Right renal cortex interstitium (tissue), 3 donors: Measurements from ENCODE around the gene KRT86. TPM values are rescaled to one million over a fixed set of nuclear protein-coding genes. Genes with fewer than 3 reads are reported as not detected.

ENCODE experiments used
- DNase-seq, 3 donors: peaks; one replicate each; pipeline ENCODE4 v3.0.0-alpha.2; 2013; ENCODE audit warnings: low read depth in 3 of 3, low spot score in 2 of 3
- polyA plus RNA-seq, 3 donors: library from polyadenylated mRNA; unstranded; fragments of 120-200 nt; gene quantifications; one replicate each; pipeline ENCODE4 v1.2.1, GENCODE V29; 2013; ENCODE audit not compliant: insufficient read length in 3 of 3

KRT86 gene
- not detected for polyA plus RNA-seq

GRCh38 chr12:52274521-52275120 lies at the start of gene KRT86:
Gene KRT86 (plus strand): TSS chr12:52274645. CDS start chr12:52301917, 27,272 bp downstream.
- no peak for DNase-seq

DNA sequence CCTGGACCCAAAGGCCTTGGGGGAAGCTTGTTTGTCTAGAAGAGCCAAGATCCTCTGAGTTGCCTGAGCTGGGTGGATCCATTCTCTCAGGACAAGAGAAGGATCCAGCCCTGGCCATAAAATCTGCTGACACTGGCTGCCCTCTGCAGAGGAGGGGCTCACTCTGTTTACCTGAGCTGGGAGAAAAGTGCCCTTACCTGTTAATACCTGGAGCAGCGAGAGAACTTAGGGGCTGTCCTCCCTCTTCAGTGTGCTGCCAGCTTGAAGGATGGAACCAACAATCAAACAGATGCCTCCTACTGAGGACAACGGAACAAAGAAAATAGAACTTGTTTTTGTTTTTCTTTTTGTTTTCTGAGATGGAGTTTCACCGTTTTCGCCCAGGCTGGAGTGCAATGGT lies 48.7 kb upstream of the KRT86 start:
- no peak for DNase-seq

DNA sequence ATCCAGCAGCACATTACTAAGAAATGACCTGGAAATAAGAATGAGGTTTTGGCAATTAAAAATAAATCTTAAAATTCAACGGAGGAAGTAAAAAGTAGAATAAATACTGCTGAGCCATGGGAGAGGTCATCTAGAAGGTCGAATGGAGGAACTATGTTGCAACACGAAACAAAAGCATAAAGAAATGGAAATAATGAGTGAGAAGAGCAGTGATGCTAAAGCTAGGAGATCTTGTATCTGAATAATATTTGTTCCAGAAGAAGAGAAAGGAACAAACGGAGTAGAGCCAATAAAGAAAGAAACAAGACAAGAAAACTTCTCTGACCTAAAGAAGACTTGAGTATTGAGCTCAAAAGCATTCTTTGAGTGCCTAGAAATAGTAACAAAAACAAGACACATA lies 48.0 kb upstream of the KRT86 start:
- no peak for DNase-seq

GRCh38 chr12:52227606-52228166 lies 46.8 kb upstream of the KRT86 start:
- DNase-seq: no peak

GRCh38 chr12:52228366-52228765 lies 46.1 kb upstream of the KRT86 start:
- DNase-seq: no peak

GRCh38 chr12:52228931-52229330 lies 45.5 kb upstream of the KRT86 start:
- DNase-seq: no peak

GRCh38 chr12:52229836-52230343 lies 44.6 kb upstream of the KRT86 start:
- DNase-seq: no peak

DNA sequence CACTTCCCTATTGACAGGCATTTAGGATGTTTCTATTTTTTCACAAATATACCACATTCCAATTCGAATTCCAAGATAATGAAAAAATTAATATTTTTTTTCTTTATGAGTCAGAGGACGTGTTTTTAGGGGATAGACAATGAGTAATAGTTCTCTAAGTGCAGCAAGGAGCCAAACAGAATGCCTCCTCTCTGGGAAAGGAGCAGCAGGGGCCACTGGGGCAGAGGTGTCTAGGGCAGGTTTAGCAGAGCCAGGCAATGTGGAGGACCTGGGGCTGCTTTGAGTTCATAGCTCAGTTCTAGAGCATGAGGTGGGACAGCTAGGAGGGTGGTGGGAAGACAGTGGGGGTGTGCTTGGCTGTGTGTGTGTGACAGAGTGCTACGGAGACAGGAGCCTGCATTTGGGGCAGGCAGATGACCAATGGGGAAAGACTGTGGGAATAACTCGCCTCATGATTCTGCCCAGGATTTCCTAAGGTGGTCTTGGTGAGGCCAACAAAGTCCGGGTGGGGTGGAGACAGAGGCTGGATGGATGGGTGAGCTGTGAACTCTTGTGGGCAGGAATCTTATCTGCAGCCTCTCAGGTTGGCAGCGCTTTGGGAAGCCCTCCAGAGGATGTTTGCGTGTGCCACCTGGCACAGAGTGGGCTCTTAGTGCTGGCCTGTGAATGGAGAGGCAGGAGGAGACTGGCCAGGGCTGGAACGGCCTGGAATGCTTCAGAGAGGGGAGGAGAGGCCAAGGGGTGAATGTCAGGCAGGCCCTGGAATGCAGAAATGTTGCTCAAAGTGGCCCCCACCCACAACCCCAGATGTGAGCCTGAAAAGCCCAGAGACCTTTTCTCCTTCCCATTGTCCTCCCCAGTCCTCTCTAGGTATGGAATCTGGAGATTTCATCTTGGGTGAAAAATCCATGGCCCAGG lies 43.8 kb upstream of the KRT86 start:
- no peak for DNase-seq

GRCh38 chr12:52231305-52232202 lies 42.9 kb upstream of the KRT86 start:
- DNase-seq: no peak

DNA sequence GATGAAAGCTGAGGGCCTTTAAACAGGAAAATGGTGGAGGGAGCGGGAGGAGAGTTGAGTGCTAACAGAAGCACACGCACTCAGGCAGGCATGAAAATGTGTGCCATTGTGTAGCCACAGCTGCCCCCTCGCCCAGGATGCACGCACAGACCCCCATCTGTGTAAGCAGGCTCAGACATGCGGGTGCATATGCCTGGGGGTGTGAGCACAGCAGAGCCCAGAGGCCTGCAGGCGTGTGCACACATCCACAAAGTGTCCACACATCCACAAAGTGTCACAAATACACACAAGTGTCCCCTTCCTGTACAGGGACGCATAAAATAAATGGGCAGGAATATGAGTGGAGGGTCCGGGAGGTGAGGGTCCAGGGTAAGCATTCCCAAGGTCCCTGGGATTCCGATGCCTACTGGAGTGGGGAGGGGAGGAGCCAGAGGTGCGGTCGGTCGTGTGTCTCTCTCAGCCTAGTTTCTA lies 42.2 kb upstream of the KRT86 start:
- DNase-seq: no peak

GRCh38 chr12:52232674-52233461 lies 41.6 kb upstream of the KRT86 start, which contains the start of gene KRT7:
Gene KRT7 (plus strand): TSS chr12:52233243. CDS start chr12:52233297, 54 bp downstream.
- DNase-seq: no peak

- DNase-seq: no peak
Measured at GRCh38 chr12:52233462-52234207, 40.8 kb upstream of the KRT86 start.

- no peak for DNase-seq
Measured at GRCh38 chr12:52234223-52234810, 40.1 kb upstream of the KRT86 start.

DNA sequence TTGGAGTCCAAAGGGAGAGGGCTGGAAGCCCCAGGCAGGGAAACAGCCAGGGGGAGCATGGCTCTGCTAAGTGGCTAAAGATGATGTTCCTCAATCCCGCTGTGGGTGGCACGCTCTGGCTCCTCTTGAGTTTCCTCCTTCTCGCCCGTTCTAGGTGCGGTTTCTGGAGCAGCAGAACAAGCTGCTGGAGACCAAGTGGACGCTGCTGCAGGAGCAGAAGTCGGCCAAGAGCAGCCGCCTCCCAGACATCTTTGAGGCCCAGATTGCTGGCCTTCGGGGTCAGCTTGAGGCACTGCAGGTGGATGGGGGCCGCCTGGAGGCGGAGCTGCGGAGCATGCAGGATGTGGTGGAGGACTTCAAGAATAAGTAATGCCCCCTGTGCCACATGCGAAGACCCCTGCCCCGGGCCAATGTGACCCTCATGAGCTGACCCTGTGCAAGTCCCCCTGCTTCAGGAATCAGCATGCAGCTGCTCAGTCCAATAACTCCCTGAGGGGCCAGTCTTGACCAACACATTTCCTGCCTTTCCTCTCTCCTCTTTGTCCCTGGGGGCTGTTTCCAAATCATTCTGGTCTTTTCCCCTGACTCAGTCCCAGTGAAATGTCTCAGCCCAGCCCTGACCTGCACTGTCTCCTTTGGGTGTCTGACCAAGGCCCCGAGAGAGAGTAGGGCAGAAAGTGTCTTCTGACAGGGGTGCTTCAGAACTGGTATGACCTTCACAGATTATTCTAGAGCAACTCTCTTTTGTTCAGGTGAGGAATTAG lies 39.3 kb upstream of the KRT86 start:
- DNase-seq: no peak

DNA sequence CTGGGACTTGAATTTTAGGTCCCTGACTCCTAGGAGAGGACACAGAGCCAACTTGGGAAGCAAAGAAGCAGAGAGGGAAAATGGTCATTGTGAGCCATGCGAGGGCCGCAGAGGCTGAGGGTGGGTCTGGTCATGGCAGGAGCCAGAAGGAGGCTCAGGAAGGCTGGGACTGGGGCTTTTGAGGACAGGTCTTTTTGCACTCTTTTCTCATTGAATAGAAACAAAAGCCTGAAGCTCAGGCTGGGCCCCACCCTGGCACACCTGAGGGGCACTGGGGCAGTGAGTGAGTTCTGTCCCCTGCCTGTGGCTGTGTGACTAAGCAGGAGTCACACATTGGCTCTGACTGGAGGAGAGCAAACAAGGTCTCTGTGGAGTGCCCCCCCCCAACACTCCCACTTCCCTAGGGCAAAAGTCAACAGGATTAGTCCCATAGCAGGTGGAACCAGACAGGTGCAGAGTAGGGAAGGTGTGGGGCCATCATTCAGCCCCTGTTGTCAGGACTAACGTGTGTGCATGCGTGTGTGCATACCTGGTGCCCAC lies 38.6 kb upstream of the KRT86 start:
- DNase-seq: no peak

- DNase-seq: no peak
Measured at GRCh38 chr12:52236386-52237050, 37.9 kb upstream of the KRT86 start.
